IMR-90 (cell line): ENCODE data around the gene LDHD. TPM values are rescaled to one million over a fixed set of nuclear protein-coding genes. Genes with fewer than 3 reads are reported as not detected.

Experiments
- ATAC-seq: fragments of 200-7000 bp; cut with Tn5 transposase; 2 replicates; pipeline ENCODE4 v1.9.1; 2020; ENCODE audit warnings: low read depth, mild to moderate bottlenecking, moderate library complexity
- BruUV-seq: library from RNA; stranded (reverse); fragments of 400-500 nt; replicated peaks from 2 replicates; lab custom pipeline; 2021; lab: Mats Ljungman, UMichigan
- CTCF ChIA-PET: fragments of 300-600 bp; formaldehyde crosslinking; extraction: SDS; loops from one replicate; lab custom pipeline; 2021; ENCODE audit warnings: antibody characterized with exemption; lab: Yijun Ruan, JAX
- POLR2A ChIA-PET: fragments of 300-600 bp; sonication (Branson Sonifier 250); formaldehyde crosslinking; loops from one replicate; lab custom pipeline; 2022; ENCODE audit warnings: antibody characterized with exemption; ENCODE audit not compliant: unreplicated experiment; lab: Charles Lee
- DNase-seq: peaks from one replicate; pipeline ENCODE4 v3.0.0; 2013
- H2AFZ ChIP-seq: replicated peaks from 2 replicates; pipeline ENCODE3; 2013; ENCODE audit warnings: low read length, mild to moderate bottlenecking; ENCODE audit not compliant: poor library complexity
- H2AK5ac ChIP-seq: 2 replicates; pipeline ENCODE4 v1.6.1; 2013; ENCODE audit warnings: low read depth, low read length, inconsistent platforms
- H2AK9ac ChIP-seq: replicated peaks from 2 replicates; pipeline ENCODE3; 2013; ENCODE audit warnings: mild to moderate bottlenecking, low read depth, low read length, moderate library complexity; ENCODE audit not compliant: poor library complexity
- H2BK120ac ChIP-seq: 2 replicates; pipeline ENCODE4 v1.6.1; 2013; ENCODE audit warnings: low read depth, low read length, inconsistent platforms
- H2BK15ac ChIP-seq: 3 replicates; pipeline ENCODE4 v1.6.1; 2013; ENCODE audit warnings: low read depth, low read length, inconsistent platforms
- H2BK20ac ChIP-seq: 2 replicates; pipeline ENCODE4 v1.6.1; 2013; ENCODE audit warnings: low read depth, mild to moderate bottlenecking, inconsistent platforms, low read length, moderate library complexity
- H2BK5ac ChIP-seq: 2 replicates; pipeline ENCODE4 v1.6.1; 2013; ENCODE audit warnings: mild to moderate bottlenecking, low read depth, low read length, inconsistent platforms; ENCODE audit not compliant: poor library complexity, severe bottlenecking
- H3K14ac ChIP-seq: replicated peaks from 2 replicates; pipeline ENCODE4 v1.6.1; 2013; ENCODE audit warnings: low read depth, low read length, inconsistent platforms
- H3K18ac ChIP-seq: 2 replicates; pipeline ENCODE4 v1.6.1; 2013; ENCODE audit warnings: low read depth, low read length, control low read depth
- H3K23ac ChIP-seq: 2 replicates; pipeline ENCODE4 v1.6.1; 2013; ENCODE audit warnings: low read depth, low read length, inconsistent platforms
- H3K27ac ChIP-seq: 2 replicates; pipeline ENCODE4 v1.5.1; 2013; ENCODE audit warnings: mild to moderate bottlenecking, control low read depth, low read length; ENCODE audit not compliant: insufficient read depth
- H3K27me3 ChIP-seq: 2 replicates; pipeline ENCODE4 v1.6.1; 2013; ENCODE audit warnings: low read length; ENCODE audit not compliant: control insufficient read depth, insufficient read depth
- H3K36me3 ChIP-seq: 2 replicates; pipeline ENCODE4 v1.6.1; 2013; ENCODE audit warnings: low read length, mixed read lengths; ENCODE audit not compliant: control insufficient read depth, insufficient read depth
- H3K4ac ChIP-seq: 2 replicates; pipeline ENCODE4 v1.6.1; 2013; ENCODE audit warnings: low read depth, low read length, inconsistent platforms
- H3K4me1 ChIP-seq: 2 replicates; pipeline ENCODE4 v1.6.1; 2013; ENCODE audit warnings: low read length, mixed read lengths; ENCODE audit not compliant: control insufficient read depth, insufficient read depth
- H3K4me2 ChIP-seq: 2 replicates; pipeline ENCODE4 v1.6.1; 2013; ENCODE audit warnings: low read depth, mild to moderate bottlenecking, control low read depth, low read length, moderate library complexity
- H3K4me3 ChIP-seq: 2 replicates; pipeline ENCODE4 v1.5.1; 2013; ENCODE audit warnings: low read depth, mild to moderate bottlenecking, control low read depth, low read length, moderate library complexity; ENCODE audit not compliant: insufficient read depth
- H3K56ac ChIP-seq: 2 replicates; pipeline ENCODE4 v1.6.1; 2013; ENCODE audit warnings: low read length, inconsistent platforms; ENCODE audit not compliant: insufficient read depth; ENCODE audit errors: extremely low read depth
- H3K79me1 ChIP-seq, 2 experiments: 2 replicates each; pipeline ENCODE4 v1.6.1; 2013; ENCODE audit warnings: low read length in 2 of 2, inconsistent platforms in 1 of 2, low read depth in 1 of 2
- H3K9ac ChIP-seq: 2 replicates; pipeline ENCODE4 v1.6.1; 2013; ENCODE audit warnings: low read depth, low read length, control low read depth
- H3K9me1 ChIP-seq: 2 replicates; pipeline ENCODE4 v1.6.1; 2013; ENCODE audit warnings: low read length, inconsistent platforms; ENCODE audit not compliant: insufficient read depth
- H3K9me3 ChIP-seq: 2 replicates; pipeline ENCODE4 v1.6.1; 2013; ENCODE audit warnings: low read length; ENCODE audit not compliant: control insufficient read depth, insufficient read depth
- H4K20me1 ChIP-seq: 2 replicates; pipeline ENCODE4 v1.6.1; 2013; ENCODE audit warnings: low read length, inconsistent platforms; ENCODE audit not compliant: insufficient read depth
- H4K5ac ChIP-seq: 2 replicates; pipeline ENCODE4 v1.6.1; 2013; ENCODE audit warnings: mild to moderate bottlenecking, low read depth, low read length, control low read depth
- H4K8ac ChIP-seq, 2 experiments: 2 replicates each; pipeline ENCODE4 v1.6.1; 2013; ENCODE audit warnings: low read depth in 2 of 2, low read length in 2 of 2, control low read depth in 1 of 2, inconsistent platforms in 1 of 2
- H4K91ac ChIP-seq: 2 replicates; pipeline ENCODE4 v1.6.1; 2013; ENCODE audit warnings: low read depth, low read length, inconsistent platforms; ENCODE audit not compliant: insufficient read depth
- WGBS, 2 experiments: methylation state at CpG; one replicate each; pipeline versions ENCODE4 v1.1.5 to v1.1.7; 2013; ENCODE audit warnings: missing lambda C conversion rate in 2 of 2; ENCODE audit not compliant: insufficient read length in 1 of 2; ENCODE audit errors: extremely low coverage in 2 of 2; 5-methylcytosine and 5-hydroxymethylcytosine counted together
- dilution Hi-C: fragments of 300-500 bp; cut with HindIII; formaldehyde crosslinking; loops from one replicate; pipeline ENCODE4 v1.14.3; 2018; ENCODE audit warnings: low sequenced_read_pairs; ENCODE audit not compliant: unreplicated experiment
- in situ Hi-C: fragments of 300-500 bp; cut with MboI; formaldehyde crosslinking; loops from 3 replicates; pipeline ENCODE4 v1.14.3; 2019; ENCODE audit warnings: low sequenced_read_pairs, inconsistent platforms, mixed read lengths
- intact Hi-C: fragments of 100-400 bp; cut with micrococcal nuclease; formaldehyde crosslinking; loops from 2 replicates; pipeline ENCODE4 v1.10.0; 2022
- polyA plus RNA-seq, 3 experiments: library from polyadenylated mRNA; depleted of rRNA; stranded (reverse); fragments of >200 nt; gene quantifications; 2 replicates each; pipeline ENCODE4 v1.2.3, GENCODE V29; 2012; ENCODE audit warnings: low replicate concordance in 1 of 3
- total RNA-seq: library from RNA; depleted of rRNA; stranded (reverse); fragments of >200 nt; gene quantifications from 2 replicates; pipeline ENCODE4 v1.2.3, GENCODE V29; 2012; rRNA removed
- TF ChIP-seq, protein P1 (sequence below): conservative IDR thresholded peaks from 2 replicates; pipeline ENCODE4 v1.5.1; 2012; ENCODE audit warnings: mild to moderate bottlenecking, low read depth, low read length, improper control_type of control experiment

The LDHD gene
- total and polyA plus RNA-seq, 2 of the 4 experiments (the other 2 are of a cell fraction): under 0.01 to 0.26 TPM

DNA sequence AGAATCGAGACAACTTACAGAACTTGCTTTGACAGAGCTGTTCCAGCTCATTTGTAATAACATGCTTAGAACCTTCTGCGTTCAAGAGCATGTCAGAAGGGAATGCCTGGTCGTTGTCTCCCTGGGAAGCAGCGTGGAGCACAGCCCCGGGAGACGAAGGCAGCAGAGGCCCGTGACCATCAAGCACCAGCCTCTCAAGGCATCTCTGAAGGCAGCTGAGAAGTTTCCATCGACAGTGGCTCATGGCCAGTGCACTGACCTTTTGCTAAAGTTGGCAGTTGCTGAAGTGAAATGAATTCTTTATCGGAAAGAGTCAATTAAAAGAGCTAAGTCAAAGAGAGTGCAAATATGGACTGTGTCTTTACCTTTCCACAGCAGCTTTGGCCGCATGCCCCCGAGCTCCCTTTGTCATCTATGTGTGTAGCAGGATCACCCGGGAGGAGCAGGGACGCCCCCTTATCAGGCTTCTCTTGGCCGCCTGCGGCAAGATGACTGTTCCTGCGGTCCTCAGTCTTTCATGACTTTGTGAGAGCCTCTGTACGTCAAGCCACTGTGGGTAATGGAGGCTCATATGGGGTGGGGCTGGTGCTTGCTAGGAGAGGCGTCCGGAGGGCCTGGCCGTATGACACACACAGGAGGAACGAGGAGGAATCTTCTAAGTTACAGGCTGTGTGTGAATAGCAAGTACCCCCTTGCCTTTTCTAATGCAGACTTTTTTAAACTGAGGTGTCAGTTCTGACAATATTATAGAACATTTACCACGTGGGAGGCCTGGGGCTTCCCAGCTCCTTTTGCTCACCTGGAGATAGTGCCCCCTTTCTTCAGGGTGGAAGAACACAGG lies 54.2 kb downstream of the LDHD start:
- no peaks in the 10 kb centered on the region for H3K27me3 ChIP-seq
- peak overlapping the region; percentile 42 for H4K5ac ChIP-seq
- peak overlapping the region; percentile 14; the same call in 1 of the 2 replicates for H3K23ac ChIP-seq
- intact Hi-C loops (no loop called here), in situ Hi-C loops (no loop called here), dilution Hi-C loops (no loop called here)
- WGBS, 2 experiments: 15% methylated on average over 10 of the region's 22 CpGs; no CpG with 5 or more reads in 1 of the 2 experiments
- peak overlapping the region; percentile 27 for H2BK5ac ChIP-seq
- peak; percentile 67 for ATAC-seq
- H3K27ac ChIP-seq: peak overlapping the region; percentile 15; the same call in 1 of the 2 replicates
- H2BK15ac ChIP-seq: no peak overlapping the region
- H3K36me3 ChIP-seq: no peaks in the 10 kb centered on the region
- no peak overlapping the region for H2AK9ac ChIP-seq
- peak overlapping the region; percentile 39 for H3K14ac ChIP-seq
- peak overlapping the region; percentile 30; the same call in 1 of the 2 replicates for H3K4ac ChIP-seq
- no peak overlapping the region for H4K91ac ChIP-seq
- no peak overlapping the region for H3K18ac ChIP-seq
- BruUV-seq: no TSS peak
- ChIA-PET CTCF (interaction anchor here (0.7 to 0.9 kb wide), 2 partner anchors 19 to 43 kb away, joined by 3 read pairs; no protein-coding TSS in a partner anchor), POLR2A (no interaction called here)
- H3K4me1 ChIP-seq: peaks cover 13% of the 10 kb centered on the region
- peaks cover 49 to 74% of the 10 kb centered on the region in 2 experiments for H3K79me1 ChIP-seq
- H3K9me1 ChIP-seq: peaks cover 10% of the 10 kb centered on the region
- H2BK120ac ChIP-seq: no peak overlapping the region
- H2AFZ ChIP-seq: peak overlapping the region; percentile 45
- peak overlapping the region; percentile 30 to 54; a peak in 3 of 4 replicates for H4K8ac ChIP-seq
- no peak overlapping the region for H3K56ac ChIP-seq
- H3K9me3 ChIP-seq: peaks cover 3% of the 10 kb centered on the region; the same call in 1 of the 2 replicates
- DNase-seq: peak; percentile 69
- H2BK20ac ChIP-seq: 0 out of 2 replicates have a peak overlapping the region, but pooled peaks have one; percentile 9
- H3K9ac ChIP-seq: no peak overlapping the region
- peaks cover 43% of the 10 kb centered on the region for H4K20me1 ChIP-seq
- TF ChIP-seq, protein P1, sequence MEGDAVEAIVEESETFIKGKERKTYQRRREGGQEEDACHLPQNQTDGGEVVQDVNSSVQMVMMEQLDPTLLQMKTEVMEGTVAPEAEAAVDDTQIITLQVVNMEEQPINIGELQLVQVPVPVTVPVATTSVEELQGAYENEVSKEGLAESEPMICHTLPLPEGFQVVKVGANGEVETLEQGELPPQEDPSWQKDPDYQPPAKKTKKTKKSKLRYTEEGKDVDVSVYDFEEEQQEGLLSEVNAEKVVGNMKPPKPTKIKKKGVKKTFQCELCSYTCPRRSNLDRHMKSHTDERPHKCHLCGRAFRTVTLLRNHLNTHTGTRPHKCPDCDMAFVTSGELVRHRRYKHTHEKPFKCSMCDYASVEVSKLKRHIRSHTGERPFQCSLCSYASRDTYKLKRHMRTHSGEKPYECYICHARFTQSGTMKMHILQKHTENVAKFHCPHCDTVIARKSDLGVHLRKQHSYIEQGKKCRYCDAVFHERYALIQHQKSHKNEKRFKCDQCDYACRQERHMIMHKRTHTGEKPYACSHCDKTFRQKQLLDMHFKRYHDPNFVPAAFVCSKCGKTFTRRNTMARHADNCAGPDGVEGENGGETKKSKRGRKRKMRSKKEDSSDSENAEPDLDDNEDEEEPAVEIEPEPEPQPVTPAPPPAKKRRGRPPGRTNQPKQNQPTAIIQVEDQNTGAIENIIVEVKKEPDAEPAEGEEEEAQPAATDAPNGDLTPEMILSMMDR: no peak
- H2AK5ac ChIP-seq: no peak overlapping the region
- no peak overlapping the region for H3K4me3 ChIP-seq
- H3K4me2 ChIP-seq: peak overlapping the region; percentile 50

Other genes starting within 250 kb of the LDHD start
- 23.9 and 29.4 TPM in 2 replicates for gene WDR59, start 131.7 kb downstream of the LDHD start, total RNA-seq
- gene WDR59, start 131.7 kb downstream of the LDHD start, polyA plus RNA-seq (2012; rRNA removed): 37.5 and 44.6 TPM in 2 replicates
- 8.2 and 9.7 TPM in 2 replicates for gene ZNRF1, start 117.8 kb downstream of the LDHD start, total RNA-seq
- gene ZNRF1, start 117.8 kb downstream of the LDHD start, polyA plus RNA-seq (2012; rRNA removed): 20.7 and 24.9 TPM in 2 replicates
- 16.0 and 16.9 TPM in 2 replicates for gene ZFP1, start 31.7 kb upstream of the LDHD start, total RNA-seq
- gene ZFP1, start 31.7 kb upstream of the LDHD start, polyA plus RNA-seq (2012; rRNA removed): 3.7 and 3.8 TPM in 2 replicates
- not detected in 2 replicates for gene CTRB2, start 90.4 kb upstream of the LDHD start, total RNA-seq
- gene CTRB2, start 90.4 kb upstream of the LDHD start, polyA plus RNA-seq (2012; rRNA removed): not detected in 2 replicates
- gene CTRB1, start 102.2 kb upstream of the LDHD start, total RNA-seq: not detected in 2 replicates
- gene CTRB1, start 102.2 kb upstream of the LDHD start, polyA plus RNA-seq (2012; rRNA removed): not detected in 2 replicates
- 17.8 and 18.1 TPM in 2 replicates for gene BCAR1, start 134.8 kb upstream of the LDHD start, total RNA-seq
- 99.4 and 127 TPM in 2 replicates for gene BCAR1, start 134.8 kb upstream of the LDHD start, polyA plus RNA-seq (2012; rRNA removed)